HCT116 (cell line): ENCODE data around the gene MRPL39. TPM values are rescaled to one million over a fixed set of nuclear protein-coding genes. Genes with fewer than 3 reads are reported as not detected.

ENCODE experiments used
- ATAC-seq: fragments of 200-7000 bp; cut with Tn5 transposase; 2 replicates; pipeline ENCODE4 v1.9.1; 2020; ENCODE audit warnings: mild to moderate bottlenecking, moderate library complexity
- BruUV-seq: library from RNA; stranded (reverse); fragments of 400-500 nt; replicated peaks from 2 replicates; lab custom pipeline; 2021; lab: Mats Ljungman, UMichigan
- CTCF ChIA-PET: fragments of 300-600 bp; sonication (Branson Sonifier 250); formaldehyde crosslinking; loops from one replicate; lab custom pipeline; 2021; ENCODE audit warnings: antibody characterized with exemption; lab: Charles Lee
- POLR2A ChIA-PET: fragments of 300-600, 350-600 bp; sonication (Branson Sonifier 250); formaldehyde crosslinking; loops from one replicate; lab custom pipeline; 2021; ENCODE audit warnings: antibody characterized with exemption; lab: Charles Lee
- RAD21 ChIA-PET, 2 experiments: fragments of 300-600 bp; sonication (Branson Sonifier 250); formaldehyde crosslinking; loops; one replicate each; lab custom pipeline; 2023; ENCODE audit warnings: low total read pairs in 2 of 2; ENCODE audit not compliant: uncharacterized antibody in 2 of 2, unreplicated experiment in 2 of 2, low non-redundant PET in 1 of 2; lab: Charles Lee
- DNase-seq: peaks from one replicate; pipeline ENCODE4 v3.0.0-alpha.2; 2010; ENCODE audit warnings: low read depth, low spot score
- H2AFZ ChIP-seq: fragments of 200-600 bp; shearing (Covaris generic), sonication (generic); 2 replicates; pipeline ENCODE4 v1.6.1; 2017; ENCODE audit warnings: low read depth, mixed run types, mixed read lengths, antibody characterized with exemption, low read length; ENCODE audit not compliant: poor library complexity, severe bottlenecking
- H3K27ac ChIP-seq: 2 replicates; pipeline ENCODE4 v1.5.1; 2012; ENCODE audit warnings: low read depth, low read length
- H3K27me3 ChIP-seq: fragments of 200-600 bp; sonication (generic); 2 replicates; pipeline ENCODE4 v1.6.1; 2016; ENCODE audit warnings: mixed run types, low read length, mixed read lengths; ENCODE audit not compliant: insufficient read depth
- H3K36me3 ChIP-seq, 2 experiments: fragments of 200-500 bp in 1 of 2; fragments of 200-600 bp in 1 of 2; sonication (Bioruptor generic) in 1 of 2; sonication (generic) in 1 of 2; 2 replicates each; pipeline versions ENCODE4 v1.5.1 to v1.6.1; 2014 to 2016; ENCODE audit warnings: low read length in 2 of 2, inconsistent platforms in 1 of 2, mixed read lengths in 1 of 2, mixed run types in 1 of 2; ENCODE audit not compliant: insufficient read depth in 2 of 2, control insufficient read depth in 1 of 2
- H3K4me1 ChIP-seq, 2 experiments: fragments of 200-600 bp in 1 of 2; sonication (generic) in 1 of 2; 2 replicates each; pipeline versions ENCODE4 v1.5.1 to v1.6.1; 2012 to 2017; ENCODE audit warnings: low read length in 2 of 2, inconsistent platforms in 1 of 2, mild to moderate bottlenecking in 1 of 2, mixed read lengths in 1 of 2, mixed run types in 1 of 2, moderate library complexity in 1 of 2; ENCODE audit not compliant: insufficient read depth in 2 of 2, control insufficient read depth in 1 of 2
- H3K4me2 ChIP-seq: fragments of 200-600 bp; sonication (generic); 2 replicates; pipeline ENCODE4 v1.6.1; 2017; ENCODE audit warnings: mixed run types, low read length, mixed read lengths
- H3K4me3 ChIP-seq, 2 experiments: fragments of 200-600 bp in 1 of 2; sonication (generic) in 1 of 2; replicated peaks in 1 of 2; 2 replicates each; pipeline ENCODE4 v1.5.1; 2011 to 2016; ENCODE audit warnings: low read length in 2 of 2, control low read depth in 1 of 2, low read depth in 1 of 2, mild to moderate bottlenecking in 1 of 2, mixed read lengths in 1 of 2, mixed run types in 1 of 2
- H3K79me2 ChIP-seq: fragments of 200-600 bp; sonication (generic); 2 replicates; pipeline ENCODE4 v1.6.1; 2017; ENCODE audit warnings: mild to moderate bottlenecking, mixed run types, low read length, moderate library complexity, mixed read lengths; ENCODE audit not compliant: insufficient read depth
- H3K9ac ChIP-seq: fragments of 200-600 bp; sonication (generic); 2 replicates; pipeline ENCODE4 v1.6.1; 2016; ENCODE audit warnings: low read length, mixed read lengths
- H3K9me2 ChIP-seq: fragments of 200-600 bp; sonication (generic), shearing (Covaris generic); 2 replicates; pipeline ENCODE4 v1.6.1; 2017; ENCODE audit warnings: mixed run types, mild to moderate bottlenecking, moderate library complexity; ENCODE audit not compliant: insufficient read depth
- H3K9me3 ChIP-seq, 2 experiments: fragments of 200-500 bp in 1 of 2; fragments of 200-600 bp in 1 of 2; sonication (Bioruptor generic) in 1 of 2; sonication (generic) in 1 of 2; 2 replicates each; pipeline ENCODE4 v1.6.1; 2014 to 2017; ENCODE audit warnings: low read length in 2 of 2, mixed read lengths in 2 of 2, inconsistent platforms in 1 of 2, low read depth in 1 of 2, mild to moderate bottlenecking in 1 of 2, mixed run types in 1 of 2, moderate library complexity in 1 of 2; ENCODE audit not compliant: control insufficient read depth in 1 of 2, insufficient read depth in 1 of 2
- H4K20me1 ChIP-seq: fragments of 200-600 bp; sonication (generic), shearing (Covaris generic); 2 replicates; pipeline ENCODE4 v1.6.1; 2017; ENCODE audit warnings: mixed run types, mild to moderate bottlenecking, moderate library complexity; ENCODE audit not compliant: insufficient read depth
- CBX3 ChIP-seq: IDR thresholded peaks from 2 replicates; pipeline ENCODE4 v1.6.1; 2012; ENCODE audit warnings: low read depth
- CEBPB ChIP-seq: IDR thresholded peaks from 2 replicates; pipeline ENCODE4 v1.6.1; 2012; ENCODE audit warnings: low read depth
- EGR1 ChIP-seq: IDR thresholded peaks from 2 replicates; pipeline ENCODE4 v1.6.1; 2012; ENCODE audit warnings: low read depth
- ELF1 ChIP-seq: IDR thresholded peaks from 2 replicates; pipeline ENCODE4 v1.6.1; 2012; ENCODE audit warnings: low read depth, borderline replicate concordance
- EZH2phosphoT487 ChIP-seq: fragments of 200-600 bp; IDR thresholded peaks from 2 replicates; pipeline ENCODE4 v1.6.1; 2018; ENCODE audit warnings: antibody characterized with exemption, borderline replicate concordance
- FOSL1 ChIP-seq: IDR thresholded peaks from 2 replicates; pipeline ENCODE4 v1.6.1; 2012; ENCODE audit warnings: low read depth
- JUND ChIP-seq: IDR thresholded peaks from 2 replicates; pipeline ENCODE4 v1.6.1; 2012
- MAX ChIP-seq: IDR thresholded peaks from 2 replicates; pipeline ENCODE4 v1.6.1; 2012
- RAD21 ChIP-seq: IDR thresholded peaks from 2 replicates; pipeline ENCODE4 v1.6.1; 2012; ENCODE audit warnings: low read depth, mild to moderate bottlenecking
- REST ChIP-seq: IDR thresholded peaks from 2 replicates; pipeline ENCODE4 v1.6.1; 2012; ENCODE audit warnings: low read depth
- SIN3A ChIP-seq: IDR thresholded peaks from 2 replicates; pipeline ENCODE4 v1.6.1; 2012; ENCODE audit warnings: low read depth
- SP1 ChIP-seq: IDR thresholded peaks from 2 replicates; pipeline ENCODE4 v1.6.1; 2012; ENCODE audit warnings: low read depth
- SRF ChIP-seq: IDR thresholded peaks from 2 replicates; pipeline ENCODE4 v1.6.1; 2012; ENCODE audit warnings: low read depth
- YY1 ChIP-seq: IDR thresholded peaks from 2 replicates; pipeline ENCODE4 v1.6.1; 2011; ENCODE audit warnings: low read length, low read depth, moderate library complexity, mild to moderate bottlenecking; ENCODE audit not compliant: insufficient replicate concordance; ENCODE audit errors: extremely low read depth
- ZFX ChIP-seq: fragments of 450-650 bp; IDR thresholded peaks from 2 replicates; pipeline ENCODE4 v1.6.1; 2017
- ZNF274 ChIP-seq: fragments of 200-500 bp; sonication (Bioruptor generic); IDR thresholded peaks from 2 replicates; pipeline ENCODE4 v1.6.1; 2014; ENCODE audit warnings: mild to moderate bottlenecking, low read depth, low read length, inconsistent platforms
- intact Hi-C: fragments of 100-400 bp; cut with micrococcal nuclease; formaldehyde crosslinking; loops from 2 replicates; pipeline ENCODE4 v1.10.0; 2022
- total RNA-seq: library from RNA; stranded (reverse); gene quantifications from one replicate; pipeline ENCODE4 v1.2.1, GENCODE V29; 2021; ENCODE audit not compliant: unreplicated experiment
- TF ChIP-seq, protein P1 (sequence below), 3 experiments: fragments of 200-600 bp in 1 of 3; sonication (generic) in 1 of 3; IDR thresholded peaks in 2 of 3; conservative IDR thresholded peaks in 1 of 3; 2 replicates each; pipeline ENCODE4 v1.5.1; 2012 to 2017; ENCODE audit warnings: low read depth in 2 of 3, low read length in 2 of 3, antibody characterized with exemption in 1 of 3, borderline replicate concordance in 1 of 3, control low read depth in 1 of 3, mild to moderate bottlenecking in 1 of 3, mixed read lengths in 1 of 3, mixed run types in 1 of 3, moderate library complexity in 1 of 3; ENCODE audit not compliant: insufficient read depth in 1 of 3
- TF ChIP-seq, protein P2 (sequence below): IDR thresholded peaks from 2 replicates; pipeline ENCODE4 v1.6.1; 2012

The MRPL39 gene
- total RNA-seq, 1 experiment from 2014 or later = 41.1 TPM

DNA sequence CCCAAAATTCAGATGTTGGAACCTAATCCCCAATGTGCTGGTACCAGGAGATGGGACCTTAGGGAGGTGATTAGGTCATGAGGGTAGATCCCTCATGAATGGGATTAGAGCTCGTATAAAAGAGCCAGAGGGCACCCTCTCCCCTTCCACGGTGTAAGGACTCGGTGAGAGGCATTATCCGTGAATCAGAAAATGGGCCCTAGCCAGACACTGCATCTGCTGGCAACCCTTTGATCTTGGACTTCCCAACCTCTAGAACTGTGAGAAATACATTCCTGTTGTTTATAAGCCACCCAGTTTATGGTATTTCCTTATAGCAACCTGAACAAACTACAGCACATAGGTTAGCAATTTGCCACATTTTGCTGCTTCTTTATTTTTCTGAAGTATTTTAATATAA lies 17.2 kb upstream of the MRPL39 start:
- RAD21 ChIA-PET = no interaction called here
- ATAC-seq (no peak), DNase-seq (no peak)
- Histone ChIP-seq H3K4me2 (no peak overlapping the region), H3K27ac (no peak overlapping the region), H3K4me3 (no peak overlapping the region), H3K9me3 (no peaks in the 10 kb centered on the region), H3K36me3 (no peaks in the 10 kb centered on the region), H3K9ac (no peak overlapping the region), H4K20me1 (no peaks in the 10 kb centered on the region), H3K4me1 (no peaks in the 10 kb centered on the region), H3K9me2 (no peaks in the 10 kb centered on the region), H3K79me2 (no peaks in the 10 kb centered on the region), H3K27me3 (no peaks in the 10 kb centered on the region), H2AFZ (no peak overlapping the region)
- BruUV-seq = no TSS peak
- POLR2A ChIA-PET = no interaction called here
- TF ChIP-seq MAX = no peak
- TF ChIP-seq SIN3A = no peak
- no peak for TF ChIP-seq REST
- no peak for TF ChIP-seq YY1
- no peak for TF ChIP-seq ZNF274
- no peak for TF ChIP-seq ZFX
- no peak for TF ChIP-seq CEBPB
- TF ChIP-seq JUND = no peak
- no peak for TF ChIP-seq SP1
- TF ChIP-seq, protein P1, sequence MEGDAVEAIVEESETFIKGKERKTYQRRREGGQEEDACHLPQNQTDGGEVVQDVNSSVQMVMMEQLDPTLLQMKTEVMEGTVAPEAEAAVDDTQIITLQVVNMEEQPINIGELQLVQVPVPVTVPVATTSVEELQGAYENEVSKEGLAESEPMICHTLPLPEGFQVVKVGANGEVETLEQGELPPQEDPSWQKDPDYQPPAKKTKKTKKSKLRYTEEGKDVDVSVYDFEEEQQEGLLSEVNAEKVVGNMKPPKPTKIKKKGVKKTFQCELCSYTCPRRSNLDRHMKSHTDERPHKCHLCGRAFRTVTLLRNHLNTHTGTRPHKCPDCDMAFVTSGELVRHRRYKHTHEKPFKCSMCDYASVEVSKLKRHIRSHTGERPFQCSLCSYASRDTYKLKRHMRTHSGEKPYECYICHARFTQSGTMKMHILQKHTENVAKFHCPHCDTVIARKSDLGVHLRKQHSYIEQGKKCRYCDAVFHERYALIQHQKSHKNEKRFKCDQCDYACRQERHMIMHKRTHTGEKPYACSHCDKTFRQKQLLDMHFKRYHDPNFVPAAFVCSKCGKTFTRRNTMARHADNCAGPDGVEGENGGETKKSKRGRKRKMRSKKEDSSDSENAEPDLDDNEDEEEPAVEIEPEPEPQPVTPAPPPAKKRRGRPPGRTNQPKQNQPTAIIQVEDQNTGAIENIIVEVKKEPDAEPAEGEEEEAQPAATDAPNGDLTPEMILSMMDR (IDR thresholded peaks at IDR 0.05 in 2 of 3, conservative IDR thresholded peaks at IDR 0.05 in 1 of 3; ENCODE audit: borderline replicate concordance in 1 of 3, insufficient read depth in 1 of 3, low read depth in 2 of 3, low read length in 2 of 3) = no peak
- no peak for TF ChIP-seq EZH2phosphoT487
- TF ChIP-seq ELF1 = no peak
- no peak for TF ChIP-seq SRF
- no peak for TF ChIP-seq CBX3
- TF ChIP-seq, protein P2, sequence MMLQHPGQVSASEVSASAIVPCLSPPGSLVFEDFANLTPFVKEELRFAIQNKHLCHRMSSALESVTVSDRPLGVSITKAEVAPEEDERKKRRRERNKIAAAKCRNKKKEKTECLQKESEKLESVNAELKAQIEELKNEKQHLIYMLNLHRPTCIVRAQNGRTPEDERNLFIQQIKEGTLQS = no peak
- TF ChIP-seq FOSL1 = no peak
- TF ChIP-seq EGR1 = no peak
- no peak for TF ChIP-seq RAD21
- intact Hi-C loops = no loop called here
- CTCF ChIA-PET = no interaction called here
